Cardiac atrium fibroblast (primary cell): ENCODE data around the gene RBM15. TPM values are rescaled to one million over a fixed set of nuclear protein-coding genes. Genes with fewer than 3 reads are reported as not detected.

Experiments used
- total RNA-seq: library from RNA; depleted of rRNA; stranded (reverse); fragments of >200 nt; gene quantifications from 2 replicates; pipeline ENCODE4 v1.2.3, GENCODE V29; 2015

The RBM15 gene, protein sequence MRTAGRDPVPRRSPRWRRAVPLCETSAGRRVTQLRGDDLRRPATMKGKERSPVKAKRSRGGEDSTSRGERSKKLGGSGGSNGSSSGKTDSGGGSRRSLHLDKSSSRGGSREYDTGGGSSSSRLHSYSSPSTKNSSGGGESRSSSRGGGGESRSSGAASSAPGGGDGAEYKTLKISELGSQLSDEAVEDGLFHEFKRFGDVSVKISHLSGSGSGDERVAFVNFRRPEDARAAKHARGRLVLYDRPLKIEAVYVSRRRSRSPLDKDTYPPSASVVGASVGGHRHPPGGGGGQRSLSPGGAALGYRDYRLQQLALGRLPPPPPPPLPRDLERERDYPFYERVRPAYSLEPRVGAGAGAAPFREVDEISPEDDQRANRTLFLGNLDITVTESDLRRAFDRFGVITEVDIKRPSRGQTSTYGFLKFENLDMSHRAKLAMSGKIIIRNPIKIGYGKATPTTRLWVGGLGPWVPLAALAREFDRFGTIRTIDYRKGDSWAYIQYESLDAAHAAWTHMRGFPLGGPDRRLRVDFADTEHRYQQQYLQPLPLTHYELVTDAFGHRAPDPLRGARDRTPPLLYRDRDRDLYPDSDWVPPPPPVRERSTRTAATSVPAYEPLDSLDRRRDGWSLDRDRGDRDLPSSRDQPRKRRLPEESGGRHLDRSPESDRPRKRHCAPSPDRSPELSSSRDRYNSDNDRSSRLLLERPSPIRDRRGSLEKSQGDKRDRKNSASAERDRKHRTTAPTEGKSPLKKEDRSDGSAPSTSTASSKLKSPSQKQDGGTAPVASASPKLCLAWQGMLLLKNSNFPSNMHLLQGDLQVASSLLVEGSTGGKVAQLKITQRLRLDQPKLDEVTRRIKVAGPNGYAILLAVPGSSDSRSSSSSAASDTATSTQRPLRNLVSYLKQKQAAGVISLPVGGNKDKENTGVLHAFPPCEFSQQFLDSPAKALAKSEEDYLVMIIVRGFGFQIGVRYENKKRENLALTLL
- 14.6 and 18.2 TPM in 2 replicates for total RNA-seq

GRCh38 chr1:110338886-110339406 is at the start of gene RBM15:
TSS of gene RBM15 (plus strand) at chr1:110339377. CDS start at chr1:110339406, 29 bp downstream.

DNA sequence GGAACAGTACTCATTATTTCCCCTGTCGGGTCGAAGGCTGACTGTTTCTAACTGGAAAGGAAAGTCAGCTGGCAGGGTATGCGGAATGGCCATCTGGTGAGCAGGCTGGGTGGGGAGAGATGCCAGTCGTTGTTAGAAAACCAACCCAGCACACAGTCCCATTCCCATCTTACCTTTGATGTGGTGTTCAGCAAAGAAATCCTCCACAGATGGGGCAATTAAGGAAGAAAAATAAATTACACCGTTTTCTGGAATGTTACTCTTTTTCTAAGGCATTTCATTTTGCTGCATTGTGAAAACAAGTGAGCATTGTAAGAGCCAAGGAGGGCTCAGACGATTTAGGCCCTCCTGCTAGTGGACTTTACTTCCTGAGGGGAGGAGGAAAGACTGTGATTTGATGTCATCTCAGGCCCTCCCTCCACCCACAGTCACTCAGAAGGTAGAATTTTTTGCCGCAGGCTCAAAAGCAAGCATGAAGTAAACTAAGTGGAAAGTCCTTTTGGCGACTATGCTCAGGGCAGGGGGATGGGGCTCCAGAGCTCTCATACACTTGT is 51.6 kb downstream of the RBM15 start, which contains the start of gene SLC16A4:
SLC16A4 (minus strand) TSS at position 335 of the 554 bp plus-strand sequence. CDS start 1,703 bp downstream, outside the sequence.

Other genes with a start within 250 kb of the RBM15 start
- gene UBL4B, start 226.9 kb upstream of the RBM15 start, total RNA-seq: not detected in 2 replicates
- gene SLC6A17, start 188.9 kb upstream of the RBM15 start, total RNA-seq: under 0.01 TPM in 1 of 2 replicates, not detected in the other
- 2.5 and 3.4 TPM in 2 replicates for gene KCNC4, start 129.1 kb upstream of the RBM15 start, total RNA-seq
- 10.4 and 17.7 TPM in 2 replicates for gene SLC16A4, start 51.6 kb downstream of the RBM15 start, total RNA-seq
- 139 and 153 TPM in 2 replicates for gene LAMTOR5, start 68.3 kb downstream of the RBM15 start, total RNA-seq
- gene PROK1, start 111.8 kb downstream of the RBM15 start, total RNA-seq: not detected in 2 replicates
- gene KCNA10, start 179.8 kb downstream of the RBM15 start, total RNA-seq: not detected in 2 replicates